Activated T-helper 9 cell treated with anti-CD3 and anti-CD28 coated beads, Interleukin-2, amount 50 U/mL, for 16 hours (primary cell): Measurements from ENCODE around the gene PNLIPRP1.

Experiments
- DNase-seq: peaks from one replicate; pipeline ENCODE4 v3.0.0-alpha.2; 2020; ENCODE audit warnings: low read depth

PNLIPRP1 gene

DNA sequence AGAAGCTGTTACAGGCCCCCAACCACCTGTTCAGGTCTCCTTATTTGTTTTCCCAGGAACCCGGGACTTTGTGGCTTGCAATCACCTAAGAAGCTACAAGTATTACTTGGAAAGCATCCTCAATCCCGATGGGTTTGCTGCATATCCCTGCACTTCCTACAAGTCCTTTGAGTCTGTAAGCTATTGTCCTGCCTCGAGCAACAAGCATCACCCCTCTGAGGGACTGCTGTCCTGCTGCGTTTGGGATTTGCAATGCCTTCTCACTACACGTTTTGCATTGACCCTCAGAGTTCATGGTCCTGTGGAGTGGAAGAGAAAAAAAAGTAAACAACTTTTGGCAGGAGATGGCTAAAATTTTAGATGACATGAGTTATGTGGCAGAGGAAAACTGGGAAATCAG is 9.2 kb downstream of the PNLIPRP1 start:
- DNase-seq = no peak

GRCh38 chr10:116602648-116603400 is 12.1 kb downstream of the PNLIPRP1 start:
- DNase-seq = no peak

- DNase-seq = no peak
Observed at GRCh38 chr10:116606061-116606483, 15.3 kb downstream of the PNLIPRP1 start.

DNA sequence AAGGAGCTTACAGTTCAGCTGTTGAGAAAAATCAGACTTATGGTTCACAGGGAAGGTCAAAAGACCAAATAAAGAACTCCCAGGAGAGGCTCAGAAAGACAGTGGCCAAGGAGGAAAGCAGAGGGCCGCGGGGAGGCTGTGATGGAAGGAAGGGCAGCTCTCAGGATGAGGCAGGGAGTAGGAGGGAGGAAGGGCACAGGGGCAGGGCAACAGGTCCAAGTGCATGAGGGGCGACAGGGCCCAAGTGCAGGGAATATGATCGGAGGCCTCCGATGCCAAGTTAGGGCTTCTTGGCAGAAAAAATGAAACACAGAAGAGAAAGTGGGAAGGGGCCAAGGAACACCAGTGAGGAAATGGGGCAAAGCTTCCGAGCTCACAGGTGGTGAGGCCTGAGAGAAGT is 16.6 kb downstream of the PNLIPRP1 start:
- no peak for DNase-seq

DNA sequence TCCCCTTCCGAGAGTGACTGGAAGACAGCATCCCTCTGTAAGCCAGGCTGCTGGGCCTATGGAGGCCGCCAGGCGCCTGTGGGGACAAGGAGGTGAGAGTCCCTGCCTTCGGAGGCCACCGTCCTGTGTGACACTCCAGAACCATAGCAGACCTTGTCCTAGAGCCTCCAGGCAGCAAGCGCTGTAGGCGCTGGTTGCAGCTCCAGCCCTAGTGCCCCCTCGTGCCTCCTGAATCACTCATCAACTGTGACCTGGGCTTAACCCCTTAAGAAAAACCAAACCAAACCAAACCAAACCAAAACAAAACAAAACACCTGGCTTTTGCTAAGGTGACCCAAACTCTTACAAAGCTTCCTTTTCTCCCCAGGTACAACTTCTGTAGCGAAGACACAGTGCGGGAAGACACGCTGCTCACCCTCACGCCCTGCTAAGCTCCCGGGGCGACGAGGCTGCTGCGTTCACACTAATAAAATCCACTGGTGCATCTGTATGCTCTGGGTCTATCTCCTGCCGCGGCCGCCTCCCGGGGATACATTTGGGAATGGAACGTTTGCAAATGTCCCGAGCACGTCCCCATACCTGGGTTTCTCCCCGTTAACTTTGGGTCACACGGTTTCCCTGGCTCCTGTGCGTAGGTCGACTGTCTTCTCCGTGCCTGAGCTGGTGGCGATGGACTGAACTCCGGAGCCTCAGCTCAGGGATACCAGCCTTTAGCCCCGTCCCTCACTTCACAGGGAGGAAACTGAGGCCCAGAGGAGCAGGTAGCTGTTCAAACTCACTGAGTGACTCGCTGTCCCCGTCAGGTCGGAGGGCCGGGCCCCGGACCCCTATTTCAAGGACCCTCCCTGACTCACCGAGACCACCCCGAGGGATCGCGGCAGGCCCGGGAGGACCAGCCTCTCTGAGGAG is 18.2 kb downstream of the PNLIPRP1 start:
- DNase-seq = no peak

GRCh38 chr10:116610443-116611152 is 19.8 kb downstream of the PNLIPRP1 start:
- no peak for DNase-seq

GRCh38 chr10:116611153-116611545 is 20.4 kb downstream of the PNLIPRP1 start:
- no peak for DNase-seq

DNA sequence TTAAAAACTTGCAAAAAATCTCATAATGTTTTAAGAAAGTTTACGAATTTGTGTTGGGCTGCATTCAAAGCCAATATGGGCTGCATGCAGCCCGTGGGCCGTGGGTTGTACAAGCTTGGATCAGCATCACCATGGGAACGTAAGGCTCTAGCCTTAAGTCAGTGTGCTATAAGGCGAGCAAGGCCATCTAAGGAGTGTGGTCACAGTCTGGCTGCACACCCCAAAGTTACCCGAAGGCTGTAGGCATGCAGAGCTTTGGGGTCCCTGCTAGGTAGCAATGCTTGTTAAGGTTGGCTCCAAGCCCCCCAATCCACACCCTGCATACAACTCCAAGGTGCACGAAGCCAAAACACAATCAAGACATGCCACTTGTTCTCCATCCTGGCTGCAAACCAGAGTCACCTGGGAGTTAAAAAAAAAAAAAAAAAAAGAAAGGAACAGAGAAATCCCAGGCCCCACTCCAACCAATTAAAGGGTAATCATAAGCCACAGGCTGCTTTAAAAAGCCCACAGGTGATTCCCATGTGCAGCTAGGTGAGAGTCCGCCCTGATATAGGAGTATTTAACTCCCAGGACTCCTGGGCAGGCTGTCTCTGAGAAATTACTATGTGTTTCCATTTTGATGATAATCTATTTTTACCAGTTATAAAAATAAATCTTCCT is 21.5 kb downstream of the PNLIPRP1 start:
- no peak for DNase-seq

GRCh38 chr10:116613471-116613870 is 22.7 kb downstream of the PNLIPRP1 start:
- no peak for DNase-seq

GRCh38 chr10:116614796-116615195 is 24.0 kb downstream of the PNLIPRP1 start:
- no peak for DNase-seq

- DNase-seq = no peak
Observed at GRCh38 chr10:116615199-116615776, 24.5 kb downstream of the PNLIPRP1 start.

DNA sequence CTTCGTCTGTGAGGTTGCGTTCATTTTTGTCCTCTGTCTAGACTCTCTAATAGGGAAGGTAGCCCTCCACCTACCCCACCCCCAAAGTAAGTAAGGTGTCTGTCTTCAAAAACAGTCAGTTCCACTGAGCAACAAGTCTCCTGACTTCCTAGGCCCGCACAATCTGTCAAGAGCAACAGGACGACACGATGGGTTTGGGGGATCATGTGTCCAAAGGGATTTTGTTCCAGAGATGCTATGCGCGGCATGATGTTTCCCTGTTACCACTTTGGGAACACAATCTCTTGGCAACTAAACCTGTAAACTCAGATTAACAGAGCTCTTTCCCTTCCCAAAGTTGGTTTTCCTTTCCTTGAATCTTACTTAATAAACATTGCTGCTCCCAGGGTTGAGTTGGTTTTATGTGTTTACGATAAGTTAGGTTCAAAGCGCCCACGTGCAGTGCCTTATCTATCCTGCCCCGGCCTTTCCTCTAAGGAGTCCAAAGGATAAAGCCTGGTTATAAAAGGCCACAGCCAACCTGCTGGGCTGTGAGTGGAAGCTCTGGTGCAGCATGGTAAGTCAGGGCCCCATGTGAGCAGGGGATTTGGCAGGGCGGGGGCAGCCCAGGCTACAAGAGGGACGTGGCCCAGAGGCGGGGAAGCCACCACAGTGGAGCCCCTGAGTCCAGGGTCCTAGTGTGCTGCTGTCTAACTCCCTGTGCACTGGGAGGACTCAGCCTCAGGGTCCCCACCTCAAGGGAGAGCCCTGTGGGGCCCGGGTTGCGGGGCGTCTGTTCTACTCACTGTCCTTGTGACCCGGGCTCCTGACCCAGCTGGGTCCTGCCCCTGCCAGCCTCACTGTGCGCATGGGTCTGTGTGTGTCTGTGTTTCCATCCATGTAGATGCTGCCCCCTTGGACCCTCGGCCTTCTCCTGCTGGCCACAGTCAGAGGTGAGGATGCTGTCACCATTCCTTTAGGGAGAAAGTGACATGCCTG is 30.0 kb downstream of the PNLIPRP1 start, which contains the start of gene PNLIPRP2:
Gene PNLIPRP2 (plus strand): TSS at position 531 of the 978 bp plus-strand sequence.
- DNase-seq = no peak

- no peak for DNase-seq
Observed at GRCh38 chr10:116621476-116621875, 30.7 kb downstream of the PNLIPRP1 start.

DNA sequence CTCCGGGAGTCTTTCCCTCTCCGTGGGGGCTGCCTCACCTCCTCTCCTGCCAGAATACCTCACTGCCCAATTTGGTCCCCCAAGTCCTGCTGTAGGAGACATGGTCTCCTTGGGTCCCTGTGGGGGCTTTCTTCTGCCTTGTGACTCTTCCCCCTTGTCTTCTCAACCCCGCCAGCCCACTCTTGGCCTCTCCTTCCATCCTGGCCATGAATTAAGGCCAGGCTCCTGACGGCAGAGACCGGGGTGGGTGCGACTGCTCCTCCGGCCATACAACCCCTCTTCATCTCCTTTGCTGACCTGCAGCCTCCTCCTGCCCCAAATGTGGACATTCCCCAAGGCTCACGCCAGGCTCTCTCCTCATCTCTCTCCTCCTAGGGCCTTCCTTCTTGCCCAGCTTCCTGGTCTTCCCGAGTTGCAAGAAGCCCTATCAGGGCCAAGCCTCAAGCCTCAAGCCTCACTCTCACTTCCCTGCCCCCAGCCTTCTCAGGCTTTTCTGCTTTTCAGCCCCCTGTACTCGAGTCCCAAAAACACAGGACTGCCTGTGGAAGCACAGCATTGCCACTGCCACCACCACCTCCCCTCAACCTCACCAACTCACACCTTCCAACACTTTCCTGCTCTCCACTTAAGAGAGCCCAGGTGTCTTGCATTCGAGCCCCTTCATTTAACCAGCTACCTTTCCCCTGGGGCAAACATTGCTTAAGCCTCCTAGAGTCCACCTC is 31.3 kb downstream of the PNLIPRP1 start:
- no peak for DNase-seq

- no peak for DNase-seq
Observed at GRCh38 chr10:116625845-116626244, 35.1 kb downstream of the PNLIPRP1 start.

DNA sequence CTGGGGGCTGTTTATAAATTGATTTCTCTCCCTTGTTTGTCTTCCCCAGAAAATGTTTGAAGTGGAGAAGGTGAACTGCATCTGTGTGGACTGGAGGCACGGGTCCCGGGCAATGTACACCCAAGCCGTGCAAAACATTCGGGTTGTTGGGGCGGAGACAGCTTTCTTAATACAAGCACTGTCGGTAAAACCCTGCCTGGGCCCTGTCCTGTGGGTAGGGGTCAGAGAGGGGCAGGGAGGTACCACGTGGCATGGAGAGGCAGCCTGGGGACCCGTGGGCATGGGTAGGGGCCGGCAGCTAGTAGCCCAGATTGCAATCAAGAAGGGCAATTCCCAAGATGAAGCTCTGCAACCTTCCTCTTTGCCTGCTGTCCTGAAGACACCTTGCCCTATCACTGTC is 36.1 kb downstream of the PNLIPRP1 start:
- DNase-seq = no peak

DNA sequence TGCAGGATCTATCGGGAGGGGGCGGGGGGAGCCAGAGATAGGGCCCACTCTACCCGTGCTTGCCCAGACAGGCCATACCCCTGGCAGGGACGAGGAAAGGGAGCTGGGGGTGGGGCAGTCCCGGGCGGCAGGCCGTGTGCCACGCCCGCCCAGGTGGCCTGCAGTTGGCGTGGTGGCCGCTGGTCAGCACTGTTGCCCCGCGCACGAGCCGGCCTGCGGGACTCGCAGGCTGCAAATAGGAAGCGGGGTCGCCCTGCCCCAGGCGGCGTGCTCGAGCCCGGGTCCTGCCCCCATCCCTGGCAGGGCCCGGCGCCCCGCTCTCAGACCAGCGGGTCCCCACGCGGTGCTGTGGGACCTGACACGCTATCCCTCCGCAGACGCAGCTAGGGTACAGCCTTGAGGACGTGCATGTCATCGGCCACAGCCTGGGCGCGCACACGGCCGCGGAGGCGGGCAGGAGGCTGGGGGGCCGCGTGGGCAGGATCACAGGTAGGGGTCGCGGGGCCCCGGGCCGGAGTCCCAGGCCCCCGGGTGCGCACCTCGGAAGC is 36.7 kb downstream of the PNLIPRP1 start:
- no peak for DNase-seq

DNA sequence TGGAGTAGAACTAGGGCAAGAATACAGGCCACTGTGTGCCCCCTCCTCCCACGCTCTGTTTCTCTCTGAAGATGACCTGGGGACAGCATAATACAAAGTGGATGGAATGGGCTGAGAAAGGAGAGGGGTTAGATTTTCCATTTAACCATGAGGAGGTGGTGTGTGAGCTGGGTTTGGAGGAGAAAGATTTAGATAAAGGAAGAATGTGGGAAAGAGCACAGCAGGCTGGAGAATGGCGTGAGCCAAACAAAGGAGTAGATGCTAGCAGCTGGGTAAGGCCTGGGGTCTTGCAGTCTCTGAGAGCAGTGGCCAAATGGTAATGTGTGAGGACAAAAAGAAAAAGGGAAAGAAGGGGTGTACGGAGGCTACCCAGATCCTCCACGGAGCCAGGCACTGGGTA is 38.6 kb downstream of the PNLIPRP1 start:
- DNase-seq = no peak

GRCh38 chr10:116630020-116630419 is 39.3 kb downstream of the PNLIPRP1 start:
- DNase-seq = no peak
